ENCODE results near the gene PTPN1. TPM values are rescaled to one million over a fixed set of nuclear protein-coding genes. Genes with fewer than 3 reads are reported as not detected.
A peak's percentile ranks its signal among the peaks of the same experiment; 100 is the strongest.

The PTPN1 gene
- total RNA-seq, 1 experiment from 2014 or later, result 30.8 TPM

DNA sequence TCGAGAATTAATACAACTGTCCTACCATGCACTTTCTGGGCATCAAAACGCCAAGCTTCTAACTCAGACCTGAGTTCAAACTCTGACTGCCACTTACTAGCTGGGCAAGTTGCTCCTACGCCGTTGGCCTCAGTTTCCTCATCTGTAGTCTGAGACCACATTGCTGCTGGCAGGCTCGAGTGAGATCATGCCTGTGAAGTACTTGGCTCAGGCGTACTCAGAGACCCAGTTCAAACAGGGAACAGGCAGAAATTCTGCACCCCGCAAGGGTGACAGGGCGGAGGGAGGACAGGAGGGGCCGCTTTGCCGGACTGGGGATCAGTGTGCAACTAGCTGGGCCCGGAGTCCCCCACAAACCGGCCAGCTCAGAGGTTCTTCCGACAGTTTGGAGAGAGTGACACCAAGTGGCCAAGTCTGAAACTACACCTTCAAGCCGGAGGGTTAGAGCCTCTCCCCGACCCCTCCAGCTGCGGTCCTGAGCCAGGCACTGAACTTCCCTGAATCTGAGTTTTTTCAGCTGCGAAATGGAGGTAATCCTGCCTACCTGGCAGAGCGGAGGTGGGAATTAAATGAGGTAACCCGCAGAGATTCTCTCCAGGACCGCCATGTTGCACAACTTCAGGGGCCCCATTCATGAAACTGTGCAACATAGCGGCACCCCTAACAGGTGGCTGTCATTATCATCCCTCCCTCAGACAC lies 46.0 kb upstream of the PTPN1 start:
- Histone ChIP-seq H4K91ac (ENCODE audit: insufficient read length, low read depth, low read length) (no peak overlapping the region), H2BK20ac (ENCODE audit: low read depth, low read length, poor library complexity, severe bottlenecking) (no peak overlapping the region), H3T11ph (ENCODE audit: low read length) (no peak overlapping the region), H2AK5ac (ENCODE audit: insufficient read length, low read length) (no peak overlapping the region), H3K79me1 (ENCODE audit: insufficient read depth, low read depth, low read length, poor library complexity, severe bottlenecking) (no peaks in the 10 kb centered on the region), H3K27ac (ENCODE audit: insufficient read length, low read depth, low read length) (no peak overlapping the region), H3K4me1 (ENCODE audit: insufficient read depth, low read length) (no peaks in the 10 kb centered on the region), H4K20me1 (ENCODE audit: control insufficient read depth, insufficient read depth, insufficient read length) (no peaks in the 10 kb centered on the region), H3K9ac (ENCODE audit: extremely low read depth, insufficient read length, low read length) (no peak overlapping the region), H3K56ac (ENCODE audit: insufficient read length, low read depth, low read length) (no peak overlapping the region), H2BK12ac (ENCODE audit: insufficient read length, low read depth, low read length) (no peak overlapping the region), H3K4ac (ENCODE audit: low read depth, low read length) (no peak overlapping the region), H3K23me2 (ENCODE audit: insufficient read length, low read depth, low read length, poor library complexity, severe bottlenecking) (no peaks in the 10 kb centered on the region), H3K23ac (ENCODE audit: insufficient read length, low read depth, low read length) (no peak overlapping the region), H2BK15ac (ENCODE audit: low read depth, low read length) (no peak overlapping the region), H3K79me2 (ENCODE audit: insufficient read depth, low read length) (no peaks in the 10 kb centered on the region), H3K9me3 (ENCODE audit: control insufficient read depth, low read depth, low read length) (no peaks in the 10 kb centered on the region), H3K4me2 (ENCODE audit: insufficient read depth, insufficient read length, low read length) (peak overlapping the region; percentile 32), H3K27me3 (ENCODE audit: insufficient read depth, low read length) (no peaks in the 10 kb centered on the region), H2AFZ (ENCODE audit: low read length) (no peak overlapping the region), H2BK5ac (ENCODE audit: insufficient read length, low read length) (no peak overlapping the region), H4K8ac (replicated peaks; ENCODE audit: insufficient read length, low read depth, low read length) (no peak overlapping the region), H4K5ac (ENCODE audit: insufficient read length, low read depth, low read length) (no peak overlapping the region), H2BK120ac (ENCODE audit: low read depth, low read length, poor library complexity, severe bottlenecking) (no peak overlapping the region), H3K14ac (ENCODE audit: insufficient read depth, low read length) (no peak overlapping the region), H3K18ac (ENCODE audit: insufficient read length, low read depth, low read length) (no peak overlapping the region)
- TF ChIP-seq, protein P1, sequence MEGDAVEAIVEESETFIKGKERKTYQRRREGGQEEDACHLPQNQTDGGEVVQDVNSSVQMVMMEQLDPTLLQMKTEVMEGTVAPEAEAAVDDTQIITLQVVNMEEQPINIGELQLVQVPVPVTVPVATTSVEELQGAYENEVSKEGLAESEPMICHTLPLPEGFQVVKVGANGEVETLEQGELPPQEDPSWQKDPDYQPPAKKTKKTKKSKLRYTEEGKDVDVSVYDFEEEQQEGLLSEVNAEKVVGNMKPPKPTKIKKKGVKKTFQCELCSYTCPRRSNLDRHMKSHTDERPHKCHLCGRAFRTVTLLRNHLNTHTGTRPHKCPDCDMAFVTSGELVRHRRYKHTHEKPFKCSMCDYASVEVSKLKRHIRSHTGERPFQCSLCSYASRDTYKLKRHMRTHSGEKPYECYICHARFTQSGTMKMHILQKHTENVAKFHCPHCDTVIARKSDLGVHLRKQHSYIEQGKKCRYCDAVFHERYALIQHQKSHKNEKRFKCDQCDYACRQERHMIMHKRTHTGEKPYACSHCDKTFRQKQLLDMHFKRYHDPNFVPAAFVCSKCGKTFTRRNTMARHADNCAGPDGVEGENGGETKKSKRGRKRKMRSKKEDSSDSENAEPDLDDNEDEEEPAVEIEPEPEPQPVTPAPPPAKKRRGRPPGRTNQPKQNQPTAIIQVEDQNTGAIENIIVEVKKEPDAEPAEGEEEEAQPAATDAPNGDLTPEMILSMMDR (conservative IDR thresholded peaks at IDR 0.05), result peak; percentile 79
- Mint-ChIP-seq H3K4me1 (peaks cover 4 to 9% of the 10 kb centered on the region in 2 experiments), H3K4me3 (peak overlapping the region in 1 of 2 experiments; percentile 8; a peak in 1 of 5 replicates), H3K9me3 (no peaks in the 10 kb centered on the region), H3K36me3 (ENCODE audit: insufficient read depth in 1 of 3, low read depth in 3 of 3) (no peaks in the 10 kb centered on the region), H3K27me3 (ENCODE audit: low read depth) (no peaks in the 10 kb centered on the region; the same call in 1 of the 2 replicates), H3K27ac (no peak overlapping the region)
- DNase-seq, result peak; percentile 82
- no CpG with 5 or more reads among the region's 21 CpGs for WGBS (ENCODE audit: extremely low coverage, insufficient read length, low lambda C conversion rate)
